Neural progenitor cell (in vitro differentiated cells): ENCODE measurements around the gene MYRIP.
"Not testable (repeated sequence)": the region's sequence is repeated elsewhere in the genome, so short reads cannot be mapped to it uniquely, and the experiment has no call there.

Experiments
- EZH2 ChIP-seq: fragments of 200-600 bp; sonication (generic); IDR thresholded peaks from 2 replicates; pipeline ENCODE4 v1.6.1; 2017; ENCODE audit warnings: antibody characterized with exemption, mild to moderate bottlenecking, moderate library complexity
- TF ChIP-seq, protein P1 (sequence below): fragments of 200-600 bp; sonication (generic); IDR thresholded peaks from 2 replicates; pipeline ENCODE4 v1.5.1; 2017; ENCODE audit warnings: antibody characterized with exemption, mild to moderate bottlenecking

DNA sequence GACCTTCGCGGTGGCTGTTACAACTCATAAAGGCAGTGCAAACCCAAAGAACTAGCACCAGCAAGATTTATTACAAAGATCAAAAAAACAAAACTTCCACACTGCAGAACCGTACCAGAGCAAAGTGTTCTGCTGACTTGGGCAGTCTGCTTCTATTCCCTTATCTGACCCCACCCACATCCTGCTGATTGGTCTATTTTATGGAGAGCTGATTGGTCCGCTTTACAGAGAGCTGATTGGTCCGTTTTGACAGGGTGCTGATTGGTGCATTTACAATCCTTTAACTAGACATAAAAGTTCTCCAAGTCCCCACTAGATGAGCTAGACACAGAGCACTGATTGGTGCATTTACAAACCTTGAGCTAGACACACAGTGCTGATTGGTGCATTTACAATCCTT, 31.2 kb upstream of the MYRIP start:
- TF ChIP-seq EZH2 = not testable (repeated sequence)
- TF ChIP-seq, protein P1, sequence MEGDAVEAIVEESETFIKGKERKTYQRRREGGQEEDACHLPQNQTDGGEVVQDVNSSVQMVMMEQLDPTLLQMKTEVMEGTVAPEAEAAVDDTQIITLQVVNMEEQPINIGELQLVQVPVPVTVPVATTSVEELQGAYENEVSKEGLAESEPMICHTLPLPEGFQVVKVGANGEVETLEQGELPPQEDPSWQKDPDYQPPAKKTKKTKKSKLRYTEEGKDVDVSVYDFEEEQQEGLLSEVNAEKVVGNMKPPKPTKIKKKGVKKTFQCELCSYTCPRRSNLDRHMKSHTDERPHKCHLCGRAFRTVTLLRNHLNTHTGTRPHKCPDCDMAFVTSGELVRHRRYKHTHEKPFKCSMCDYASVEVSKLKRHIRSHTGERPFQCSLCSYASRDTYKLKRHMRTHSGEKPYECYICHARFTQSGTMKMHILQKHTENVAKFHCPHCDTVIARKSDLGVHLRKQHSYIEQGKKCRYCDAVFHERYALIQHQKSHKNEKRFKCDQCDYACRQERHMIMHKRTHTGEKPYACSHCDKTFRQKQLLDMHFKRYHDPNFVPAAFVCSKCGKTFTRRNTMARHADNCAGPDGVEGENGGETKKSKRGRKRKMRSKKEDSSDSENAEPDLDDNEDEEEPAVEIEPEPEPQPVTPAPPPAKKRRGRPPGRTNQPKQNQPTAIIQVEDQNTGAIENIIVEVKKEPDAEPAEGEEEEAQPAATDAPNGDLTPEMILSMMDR = not testable (repeated sequence)
